Liver (tissue), 3 donors: Measurements from ENCODE around the gene CCNA1.

Experiments
- HNF4A ChIP-seq, 2 donors: conservative IDR thresholded peaks; 2 replicates each; pipeline ENCODE4 v1.6.1; 2016; ENCODE audit warnings: antibody characterized with exemption in 2 of 2, mild to moderate bottlenecking in 2 of 2
- YY1 ChIP-seq: IDR thresholded peaks from 2 replicates; pipeline ENCODE4 v1.6.1; 2016; ENCODE audit warnings: antibody characterized with exemption, mild to moderate bottlenecking
- TF ChIP-seq, protein P1 (sequence below): fragments of 150-350 bp; IDR thresholded peaks from 2 replicates; pipeline ENCODE4 v1.5.1; 2017; ENCODE audit warnings: improper control_type of control experiment, low read depth, low read length; ENCODE audit not compliant: missing input control
- TF ChIP-seq, protein P2 (sequence below): IDR thresholded peaks from 2 replicates; pipeline ENCODE4 v1.6.1; 2016; ENCODE audit warnings: antibody characterized with exemption
- donor health status: healthy.
- donor health status: healthy.

DNA sequence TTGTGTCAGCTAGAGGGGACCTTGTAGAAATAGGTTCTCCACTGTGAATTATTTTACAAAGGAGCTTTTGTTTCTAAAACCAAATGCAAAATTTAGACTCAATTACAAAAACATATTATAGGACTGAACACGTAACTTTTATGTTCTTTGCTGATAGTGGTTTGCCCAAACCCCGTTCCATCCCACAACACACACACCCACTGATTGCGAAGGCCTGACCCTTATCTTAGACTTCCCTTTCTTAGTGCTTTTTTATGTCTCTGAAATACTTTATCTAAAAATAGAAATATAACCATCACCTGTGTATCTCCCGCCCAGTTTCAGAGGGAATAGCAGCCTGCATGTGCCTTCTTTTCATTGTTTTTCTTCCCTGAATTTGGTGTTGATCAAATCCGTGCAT is 13.0 kb downstream of the CCNA1 start:
- TF ChIP-seq YY1, result no peak
- TF ChIP-seq HNF4A (conservative IDR thresholded peaks at IDR 0.05), result no peak
- TF ChIP-seq, protein P1, sequence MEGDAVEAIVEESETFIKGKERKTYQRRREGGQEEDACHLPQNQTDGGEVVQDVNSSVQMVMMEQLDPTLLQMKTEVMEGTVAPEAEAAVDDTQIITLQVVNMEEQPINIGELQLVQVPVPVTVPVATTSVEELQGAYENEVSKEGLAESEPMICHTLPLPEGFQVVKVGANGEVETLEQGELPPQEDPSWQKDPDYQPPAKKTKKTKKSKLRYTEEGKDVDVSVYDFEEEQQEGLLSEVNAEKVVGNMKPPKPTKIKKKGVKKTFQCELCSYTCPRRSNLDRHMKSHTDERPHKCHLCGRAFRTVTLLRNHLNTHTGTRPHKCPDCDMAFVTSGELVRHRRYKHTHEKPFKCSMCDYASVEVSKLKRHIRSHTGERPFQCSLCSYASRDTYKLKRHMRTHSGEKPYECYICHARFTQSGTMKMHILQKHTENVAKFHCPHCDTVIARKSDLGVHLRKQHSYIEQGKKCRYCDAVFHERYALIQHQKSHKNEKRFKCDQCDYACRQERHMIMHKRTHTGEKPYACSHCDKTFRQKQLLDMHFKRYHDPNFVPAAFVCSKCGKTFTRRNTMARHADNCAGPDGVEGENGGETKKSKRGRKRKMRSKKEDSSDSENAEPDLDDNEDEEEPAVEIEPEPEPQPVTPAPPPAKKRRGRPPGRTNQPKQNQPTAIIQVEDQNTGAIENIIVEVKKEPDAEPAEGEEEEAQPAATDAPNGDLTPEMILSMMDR, result no peak
- TF ChIP-seq, protein P2, sequence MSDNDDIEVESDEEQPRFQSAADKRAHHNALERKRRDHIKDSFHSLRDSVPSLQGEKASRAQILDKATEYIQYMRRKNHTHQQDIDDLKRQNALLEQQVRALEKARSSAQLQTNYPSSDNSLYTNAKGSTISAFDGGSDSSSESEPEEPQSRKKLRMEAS, result no peak
